Heart left ventricle (tissue), 16 donors: ENCODE results near the gene HJURP. TPM values are rescaled to one million over a fixed set of nuclear protein-coding genes. Genes with fewer than 3 reads are reported as not detected.

Experiments
- ATAC-seq, 4 donors: fragments of 200-7000 bp; cut with Tn5 transposase; one replicate each; pipeline ENCODE4 v1.9.1; 2020 to 2022; ENCODE audit warnings: moderate library complexity in 4 of 4, mild to moderate bottlenecking in 3 of 4, moderate number of reproducible peaks in 1 of 4
- DNase-seq, 5 donors: peaks; one replicate each; pipeline ENCODE4 v3.0.0-alpha.2; 2020
- H3K27ac ChIP-seq, 12 donors: fragments of 200-600 bp; sonication (generic) in 4 of 12; one replicate each; pipeline versions ENCODE4 v1.5.0 to v1.8.0; 2016 to 2022; ENCODE audit warnings: mild to moderate bottlenecking in 2 of 12
- H3K27me3 ChIP-seq, 9 donors: fragments of 200-600 bp; sonication (generic) in 2 of 9; one replicate each; pipeline versions ENCODE4 v1.5.1 to v1.8.0; 2016 to 2022; ENCODE audit warnings: mild to moderate bottlenecking in 3 of 9
- H3K36me3 ChIP-seq, 9 donors: fragments of 200-600 bp; sonication (generic) in 2 of 9; one replicate each; pipeline versions ENCODE4 v1.5.0 to v1.8.0; 2018 to 2022; ENCODE audit warnings: mild to moderate bottlenecking in 2 of 9
- H3K4me1 ChIP-seq, 12 donors: fragments of 200-600 bp; sonication (generic) in 4 of 12; one replicate each; pipeline versions ENCODE4 v1.5.0 to v1.8.0; 2016 to 2022; ENCODE audit warnings: mild to moderate bottlenecking in 3 of 12
- H3K4me3 ChIP-seq, 12 donors: fragments of 200-600 bp; sonication (generic) in 4 of 12; one replicate each; pipeline versions ENCODE4 v1.5.0 to v1.8.0; 2017 to 2022; ENCODE audit warnings: mild to moderate bottlenecking in 9 of 12, moderate library complexity in 4 of 12
- H3K9me3 ChIP-seq, 12 donors: fragments of 200-600 bp; sonication (generic) in 4 of 12; one replicate each; pipeline versions ENCODE4 v1.5.0 to v1.8.0; 2016 to 2022; ENCODE audit warnings: mild to moderate bottlenecking in 1 of 12
- POLR2A ChIP-seq, 2 donors: fragments of 450-650 bp; IDR thresholded peaks; one replicate each; pipeline ENCODE4 v1.6.1; 2017; ENCODE audit warnings: antibody characterized with exemption in 2 of 2, mild to moderate bottlenecking in 2 of 2, moderate library complexity in 2 of 2
- WGBS, 4 donors: extraction: QIAGEN DNeasy Blood & Tissue Kit in 2 of 4; methylation state at CpG; one replicate each; pipeline versions ENCODE4 v1.1.5 to v1.1.7; 2013 to 2018; 5-methylcytosine and 5-hydroxymethylcytosine counted together
- intact Hi-C, 10 donors: fragments of 100-400 bp; cut with DNase I; formaldehyde crosslinking; loops; one replicate each; pipeline versions ENCODE4 v1.11.1 to v1.14.2; 2022
- polyA plus RNA-seq, 2 donors: library from polyadenylated mRNA; stranded (reverse); fragments of 200-250 nt; gene quantifications; one replicate each; pipeline ENCODE4 v1.2.3, GENCODE V29; 2013
- total RNA-seq, 9 donors: library from RNA; depleted of rRNA in 2 of 9; stranded (reverse); fragments of >200 nt in 2 of 9; fragmentation: NEBNext Ultra II Directional in 3 of 9; extraction: Animal tissue kit (Norgen Biotek cat#: 25700) in 3 of 9; gene quantifications; one replicate each; pipeline versions ENCODE4 v1.1.0 to v1.2.4, GENCODE V29; 2016 to 2023
- TF ChIP-seq, protein P1 (sequence below), 12 donors: fragments of 200-600 bp; sonication (generic) in 4 of 12; IDR thresholded peaks; one replicate each; pipeline versions ENCODE4 v1.5.0 to v1.8.0; 2018 to 2022; ENCODE audit warnings: antibody characterized with exemption in 12 of 12, mild to moderate bottlenecking in 5 of 12
- donor health status: ischemic (EF 13 %, LVEDD 7.1; RV severe dilation, severe dysfunction).
- donor health status: healthy with polysubstance abuse.
- donor health status: DM: no; HTN: yes; CAD: no.
- donor health status: DM: no; HTN: no; CAD: no.
- donor health status: ischemic (EF 25% LVEDD 6.9; RV normal size, moderate dysfunction).
- donor health status: ischemic (EF 25% LVEDD 5.7; RV mildly dilated, moderate dysfunction).
- donor health status: healthy.
- donor health status: DM: yes; HTN: yes; CAD: no.
- donor health status: ischemic (EF 35%, LVEDD 5.7; RV mildly dilated, moderate dysfunction).
- donor health status: nonischemic (EF 11% LVEDD 7.7; RV severe dilation, severe dysfunction).
- donor health status: DM: yes; HTN: yes; CAD: no.
- donor health status: PGD.
- donor health status: ischemic (EF 29% LVEDD 5.4; RV normal size, mild dysfunction).
- donor health status: nonischemic (EF 23%, LVEDD 6.1; RV moderate dilation, normal function).

The HJURP gene
- total and polyA plus RNA-seq, 11 donors: 0.08 to 8.4 (median 0.41) TPM; not detected in 3

- WGBS, 4 donors: 73 to 87% (median 84%) methylated on average over 14 of the region's 14 CpGs
- TF ChIP-seq POLR2A (IDR thresholded peaks at IDR 0.05): no peak
- TF ChIP-seq, protein P1, sequence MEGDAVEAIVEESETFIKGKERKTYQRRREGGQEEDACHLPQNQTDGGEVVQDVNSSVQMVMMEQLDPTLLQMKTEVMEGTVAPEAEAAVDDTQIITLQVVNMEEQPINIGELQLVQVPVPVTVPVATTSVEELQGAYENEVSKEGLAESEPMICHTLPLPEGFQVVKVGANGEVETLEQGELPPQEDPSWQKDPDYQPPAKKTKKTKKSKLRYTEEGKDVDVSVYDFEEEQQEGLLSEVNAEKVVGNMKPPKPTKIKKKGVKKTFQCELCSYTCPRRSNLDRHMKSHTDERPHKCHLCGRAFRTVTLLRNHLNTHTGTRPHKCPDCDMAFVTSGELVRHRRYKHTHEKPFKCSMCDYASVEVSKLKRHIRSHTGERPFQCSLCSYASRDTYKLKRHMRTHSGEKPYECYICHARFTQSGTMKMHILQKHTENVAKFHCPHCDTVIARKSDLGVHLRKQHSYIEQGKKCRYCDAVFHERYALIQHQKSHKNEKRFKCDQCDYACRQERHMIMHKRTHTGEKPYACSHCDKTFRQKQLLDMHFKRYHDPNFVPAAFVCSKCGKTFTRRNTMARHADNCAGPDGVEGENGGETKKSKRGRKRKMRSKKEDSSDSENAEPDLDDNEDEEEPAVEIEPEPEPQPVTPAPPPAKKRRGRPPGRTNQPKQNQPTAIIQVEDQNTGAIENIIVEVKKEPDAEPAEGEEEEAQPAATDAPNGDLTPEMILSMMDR (IDR thresholded peaks at IDR 0.05): no peak
- no peaks in the 10 kb centered on the region for H3K4me1 ChIP-seq
- intact Hi-C loops: no loop called here
- ATAC-seq (peak in 2 of 4 donors; percentile 30 to 31), DNase-seq (no peak)
- H3K4me3 ChIP-seq: no peak overlapping the region
- H3K27me3 ChIP-seq: no peaks in the 10 kb centered on the region
- H3K27ac ChIP-seq: no peak overlapping the region
- H3K9me3 ChIP-seq: no peaks in the 10 kb centered on the region
- peaks cover 0 to 10% (median 0%) of the 10 kb centered on the region in 9 donors for H3K36me3 ChIP-seq
Observed at GRCh38 chr2:233835230-233836186, 18.8 kb downstream of the HJURP start.

GRCh38 chr2:233833345-233833744 is 21.0 kb downstream of the HJURP start:
- H3K4me3 ChIP-seq: no peak overlapping the region
- ATAC-seq: no peak
- H3K27me3 ChIP-seq: peaks cover 0 to 6% (median 0%) of the 10 kb centered on the region in 9 donors
- H3K27ac ChIP-seq: no peak overlapping the region
- H3K9me3 ChIP-seq: no peaks in the 10 kb centered on the region
- no peaks in the 10 kb centered on the region for H3K4me1 ChIP-seq
- no peak for DNase-seq
- 59 to 72% (median 61%) methylated on average over 10 of the region's 10 CpGs for WGBS, 4 donors
- H3K36me3 ChIP-seq: peaks cover 0 to 5% (median 0%) of the 10 kb centered on the region in 9 donors
- intact Hi-C loops: no loop called here
- TF ChIP-seq, protein P1 (IDR thresholded peaks at IDR 0.05): no peak
- TF ChIP-seq POLR2A (IDR thresholded peaks at IDR 0.05): no peak

DNA sequence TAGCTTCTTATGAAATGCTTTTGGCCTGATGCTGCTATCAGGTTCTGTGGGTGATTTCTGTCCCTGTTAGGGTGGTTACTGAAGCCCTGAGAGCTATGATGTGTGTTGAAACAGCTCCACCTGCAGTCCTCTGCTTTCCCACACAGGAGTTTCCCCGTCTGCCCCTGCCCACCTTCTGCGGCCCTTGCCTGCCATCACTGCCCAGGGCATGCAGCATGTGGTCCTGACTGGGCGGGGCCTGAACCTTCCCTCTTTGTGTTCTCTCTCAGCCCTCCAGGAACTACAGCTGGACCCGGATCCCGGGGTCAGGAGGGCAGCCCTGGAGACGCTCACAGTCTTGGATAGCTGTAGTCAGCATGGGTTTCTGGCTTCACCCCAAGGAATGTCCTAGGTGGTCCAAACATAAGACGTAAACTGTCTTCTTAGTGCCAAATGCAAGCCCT is 21.4 kb downstream of the HJURP start:
- Histone ChIP-seq H3K4me3 (no peak overlapping the region), H3K27me3 (peaks cover 0 to 6% (median 0%) of the 10 kb centered on the region in 9 donors), H3K4me1 (no peaks in the 10 kb centered on the region), H3K9me3 (no peaks in the 10 kb centered on the region), H3K27ac (no peak overlapping the region), H3K36me3 (peaks cover 0 to 5% (median 0%) of the 10 kb centered on the region in 9 donors)
- intact Hi-C loops: no loop called here
- 61 to 74% (median 62%) methylated on average over 6 to 7 of the region's 7 CpGs for WGBS, 4 donors
- no peak for DNase-seq
- TF ChIP-seq, protein P1 (IDR thresholded peaks at IDR 0.05): no peak
- no peak for TF ChIP-seq POLR2A (IDR thresholded peaks at IDR 0.05)
- peak in 1 of 4 donors; percentile 7 for ATAC-seq

DNA sequence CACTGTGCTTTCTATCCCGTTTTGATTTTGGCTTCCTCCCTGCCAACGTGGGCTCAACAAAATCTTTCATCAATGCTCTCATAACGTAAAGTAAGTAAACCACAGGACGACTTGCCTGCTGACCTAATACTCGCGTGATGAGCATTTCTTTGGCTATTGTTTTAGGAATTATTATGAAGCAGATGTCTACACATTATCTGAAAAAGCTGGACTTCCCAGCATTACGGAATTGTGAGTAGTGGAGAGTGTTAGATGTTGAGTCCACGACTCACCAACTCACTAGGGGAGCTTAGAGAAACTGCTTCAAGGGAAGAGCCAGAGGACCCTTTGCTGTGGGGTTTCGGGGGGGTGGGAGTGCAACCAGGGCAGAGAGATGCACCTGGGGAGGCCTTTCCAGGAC is 21.9 kb downstream of the HJURP start:
- TF ChIP-seq POLR2A (IDR thresholded peaks at IDR 0.05): no peak
- TF ChIP-seq, protein P1 (IDR thresholded peaks at IDR 0.05): no peak
- ATAC-seq: no peak

More for the DNA sequence above, 21.9 kb downstream of the HJURP start:
- peaks cover 0 to 6% (median 0%) of the 10 kb centered on the region in 9 donors for H3K27me3 ChIP-seq
- 74 to 88% (median 83%) methylated on average over 9 of the region's 9 CpGs for WGBS, 4 donors
- H3K36me3 ChIP-seq: peaks cover 0 to 5% (median 0%) of the 10 kb centered on the region in 9 donors
- H3K4me3 ChIP-seq: no peak overlapping the region
- intact Hi-C loops: no loop called here
- DNase-seq: no peak
- no peaks in the 10 kb centered on the region for H3K4me1 ChIP-seq
- H3K9me3 ChIP-seq: no peaks in the 10 kb centered on the region
- H3K27ac ChIP-seq: no peak overlapping the region
